Stomach (tissue), 9 donors: ENCODE results near the gene HMGCS2. TPM values are rescaled to one million over a fixed set of nuclear protein-coding genes. Genes with fewer than 3 reads are reported as not detected.
A peak's percentile ranks its signal among the peaks of the same experiment; 100 is the strongest.
"Not testable (repeated sequence)": the region's sequence is repeated elsewhere in the genome, so short reads cannot be mapped to it uniquely, and the experiment has no call there.

Experiments used
- DNase-seq, 2 donors: peaks; one replicate each; pipeline versions ENCODE4 v3.0.0 to v3.0.0-alpha.2; 2013 to 2019
- H3K27ac ChIP-seq, 5 donors: fragments of 200-600 bp in 4 of 5; sonication (generic) in 4 of 5; one replicate each; pipeline ENCODE4 v1.5.1; 2013 to 2019; ENCODE audit warnings: mild to moderate bottlenecking in 1 of 5, moderate library complexity in 1 of 5
- H3K27me3 ChIP-seq, 3 donors: fragments of 200-600 bp; sonication (generic); one replicate each; pipeline ENCODE4 v1.5.1; 2017 to 2019; ENCODE audit warnings: mixed run types in 1 of 3
- H3K36me3 ChIP-seq, 4 donors: fragments of 200-600 bp; sonication (generic); 1 replicate in 3 of 4; 2 replicates in 1 of 4; pipeline ENCODE4 v1.5.1; 2016 to 2019
- H3K4me1 ChIP-seq, 4 donors: fragments of 200-600 bp; sonication (generic); one replicate each; pipeline ENCODE4 v1.5.1; 2016 to 2019
- H3K4me3 ChIP-seq, 4 donors: fragments of 200-600 bp; sonication (generic) in 3 of 4; one replicate each; pipeline ENCODE4 v1.5.1; 2016 to 2019; ENCODE audit warnings: mild to moderate bottlenecking in 1 of 4
- H3K9me3 ChIP-seq, 4 donors: fragments of 200-600 bp; sonication (generic); one replicate each; pipeline ENCODE4 v1.5.1; 2016 to 2019
- EP300 ChIP-seq: sonication (generic); formaldehyde crosslinking; IDR thresholded peaks from one replicate; pipeline ENCODE4 v1.6.1; 2017; ENCODE audit warnings: antibody characterized with exemption
- POLR2A ChIP-seq, 4 donors: fragments of 450-650 bp; IDR thresholded peaks; one replicate each; pipeline ENCODE4 v1.6.1; 2016; ENCODE audit warnings: antibody characterized with exemption in 4 of 4, control low read depth in 2 of 4, mild to moderate bottlenecking in 1 of 4, moderate library complexity in 1 of 4
- POLR2AphosphoS5 ChIP-seq, 3 donors: sonication (generic); formaldehyde crosslinking; IDR thresholded peaks; one replicate each; pipeline ENCODE4 v1.6.1; 2016; ENCODE audit warnings: antibody characterized with exemption in 3 of 3
- WGBS, 5 donors: extraction: QIAGEN DNeasy Blood & Tissue Kit in 3 of 5; methylation state at CpG; one replicate each; pipeline versions ENCODE4 v1.1.5 to v1.1.7; 2013 to 2018; 5-methylcytosine and 5-hydroxymethylcytosine counted together
- intact Hi-C: fragments of 100-400 bp; cut with DNase I; formaldehyde crosslinking; loops from one replicate; pipeline ENCODE4 v1.15.1; 2023; ENCODE audit warnings: low total_unique reads
- polyA plus RNA-seq, 3 donors: library from polyadenylated mRNA; stranded (reverse); fragments of 200-250 nt; gene quantifications; one replicate each; pipeline ENCODE4 v1.2.3, GENCODE V29; 2013
- total RNA-seq, 5 donors: library from RNA; depleted of rRNA; stranded (reverse); fragments of >200 nt; gene quantifications; one replicate each; pipeline versions ENCODE4 v1.1.0 to v1.2.3, GENCODE V29; 2014 to 2016
- TF ChIP-seq, protein P1 (sequence below), 7 experiments: fragments of 450-650 bp in 4 of 7; fragments of 200-600 bp in 3 of 7; sonication (generic) in 3 of 7; IDR thresholded peaks; one replicate each; pipeline ENCODE4 v1.5.1; 2016 to 2019; ENCODE audit warnings: antibody characterized with exemption in 7 of 7, control low read depth in 2 of 7, mild to moderate bottlenecking in 1 of 7
- donor health status: healthy with polysubstance abuse.
- donor health status: Bipolar disorder and iron deficiency.
- donor health status: healthy.

Gene HMGCS2
- total and polyA plus RNA-seq, 8 donors = 2.5 to 203 (median 57.6) TPM

- H3K4me1 ChIP-seq = peaks cover 11 to 45% (median 22%) of the 10 kb centered on the region in 4 donors
- intact Hi-C loops = no loop called here
- H3K9me3 ChIP-seq = no peaks in the 10 kb centered on the region
- peak in 1 of 2 donors; percentile 75 for DNase-seq
- H3K27me3 ChIP-seq = no peaks in the 10 kb centered on the region
- 37 to 63% (median 48%) methylated on average over 8 of the region's 8 CpGs for WGBS, 5 donors
- H3K27ac ChIP-seq = peak overlapping the region in 1 of 5 donors; percentile 42
- H3K4me3 ChIP-seq = no peak overlapping the region
- no peak for TF ChIP-seq POLR2A (IDR thresholded peaks at IDR 0.05)
- TF ChIP-seq, protein P1, sequence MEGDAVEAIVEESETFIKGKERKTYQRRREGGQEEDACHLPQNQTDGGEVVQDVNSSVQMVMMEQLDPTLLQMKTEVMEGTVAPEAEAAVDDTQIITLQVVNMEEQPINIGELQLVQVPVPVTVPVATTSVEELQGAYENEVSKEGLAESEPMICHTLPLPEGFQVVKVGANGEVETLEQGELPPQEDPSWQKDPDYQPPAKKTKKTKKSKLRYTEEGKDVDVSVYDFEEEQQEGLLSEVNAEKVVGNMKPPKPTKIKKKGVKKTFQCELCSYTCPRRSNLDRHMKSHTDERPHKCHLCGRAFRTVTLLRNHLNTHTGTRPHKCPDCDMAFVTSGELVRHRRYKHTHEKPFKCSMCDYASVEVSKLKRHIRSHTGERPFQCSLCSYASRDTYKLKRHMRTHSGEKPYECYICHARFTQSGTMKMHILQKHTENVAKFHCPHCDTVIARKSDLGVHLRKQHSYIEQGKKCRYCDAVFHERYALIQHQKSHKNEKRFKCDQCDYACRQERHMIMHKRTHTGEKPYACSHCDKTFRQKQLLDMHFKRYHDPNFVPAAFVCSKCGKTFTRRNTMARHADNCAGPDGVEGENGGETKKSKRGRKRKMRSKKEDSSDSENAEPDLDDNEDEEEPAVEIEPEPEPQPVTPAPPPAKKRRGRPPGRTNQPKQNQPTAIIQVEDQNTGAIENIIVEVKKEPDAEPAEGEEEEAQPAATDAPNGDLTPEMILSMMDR (IDR thresholded peaks at IDR 0.05) = no peak
- TF ChIP-seq POLR2AphosphoS5 (IDR thresholded peaks at IDR 0.05) = no peak
- no peak for TF ChIP-seq EP300
- no peaks in the 10 kb centered on the region for H3K36me3 ChIP-seq
Observed at GRCh38 chr1:119794230-119794875, 25.6 kb upstream of the HMGCS2 start.

DNA sequence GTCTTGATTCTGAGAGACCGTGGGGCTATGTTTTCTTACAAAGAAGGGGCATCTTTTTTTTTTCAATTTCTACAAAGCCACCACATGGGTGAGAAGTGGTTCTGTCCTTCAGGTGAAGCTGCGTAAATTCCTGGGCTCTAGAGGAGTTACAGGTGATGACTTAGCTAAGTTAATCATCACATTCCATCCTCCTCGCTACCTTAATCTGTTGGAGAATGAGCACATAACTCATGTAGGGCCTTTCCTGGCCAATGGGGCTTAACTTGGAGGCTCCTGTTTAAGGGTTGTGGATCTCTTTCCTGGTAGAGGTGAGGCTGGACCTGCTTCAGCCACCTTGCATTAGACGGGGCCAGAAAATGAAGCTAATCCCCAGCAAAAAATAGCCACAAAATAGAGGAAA is 22.7 kb upstream of the HMGCS2 start:
- Histone ChIP-seq H3K27me3 (no peaks in the 10 kb centered on the region), H3K36me3 (no peaks in the 10 kb centered on the region), H3K9me3 (no peaks in the 10 kb centered on the region), H3K27ac (no peak overlapping the region), H3K4me3 (no peak overlapping the region), H3K4me1 (peaks cover 11 to 64% (median 34%) of the 10 kb centered on the region in 4 donors)
- TF ChIP-seq, protein P1 (IDR thresholded peaks at IDR 0.05) = no peak
- TF ChIP-seq EP300 (no peak), POLR2A (IDR thresholded peaks at IDR 0.05) (no peak), POLR2AphosphoS5 (IDR thresholded peaks at IDR 0.05) (no peak)
- intact Hi-C loops = no loop called here
- DNase-seq = no peak
- WGBS, 5 donors = 80 to 88% (median 83%) methylated on average over 4 of the region's 4 CpGs

GRCh38 chr1:119790451-119791198 is 21.9 kb upstream of the HMGCS2 start:
- H3K9me3 ChIP-seq = no peaks in the 10 kb centered on the region
- no peaks in the 10 kb centered on the region for H3K36me3 ChIP-seq
- H3K4me3 ChIP-seq = no peak overlapping the region
- H3K27ac ChIP-seq = peak overlapping the region in 2 of 5 donors; percentile 5 to 39
- WGBS, 5 donors = 17 to 38% (median 29%) methylated on average over 9 of the region's 9 CpGs
- peaks cover 10 to 60% (median 34%) of the 10 kb centered on the region in 4 donors for H3K4me1 ChIP-seq
- DNase-seq = peak in 1 of 2 donors; percentile 75
- intact Hi-C loops = no loop called here
- TF ChIP-seq POLR2A (IDR thresholded peaks at IDR 0.05) (no peak), POLR2AphosphoS5 (IDR thresholded peaks at IDR 0.05) (peak in 1 of 3 donors; percentile 15)
- H3K27me3 ChIP-seq = no peaks in the 10 kb centered on the region

DNA sequence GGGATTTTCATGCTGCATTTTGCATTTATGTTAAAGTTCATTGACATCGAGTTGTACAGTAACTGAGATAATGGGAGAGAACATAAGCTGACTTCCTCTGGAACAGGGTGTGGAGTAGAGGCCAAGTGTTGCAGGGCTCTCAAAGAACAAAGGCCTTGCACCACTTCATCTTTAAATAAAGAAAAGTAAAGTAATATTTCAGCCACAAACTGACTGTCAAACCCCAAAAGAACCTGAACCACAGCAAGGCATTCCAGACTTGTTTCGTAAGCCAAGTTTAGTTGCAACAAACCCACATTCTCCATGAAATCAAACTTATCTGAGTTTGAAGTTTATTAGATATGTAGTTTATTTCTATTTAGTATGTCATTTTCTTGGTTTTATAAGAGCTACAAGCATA is 19.1 kb upstream of the HMGCS2 start:
- TF ChIP-seq EP300 (no peak), POLR2AphosphoS5 (IDR thresholded peaks at IDR 0.05) (peak in 1 of 3 donors; percentile 45), POLR2A (IDR thresholded peaks at IDR 0.05) (no peak)
- peak in 1 of 2 donors; percentile 71 for DNase-seq
- Histone ChIP-seq H3K27ac (peak overlapping the region in 3 of 5 donors; percentile 2 to 52 (median 47)), H3K27me3 (no peaks in the 10 kb centered on the region), H3K36me3 (no peaks in the 10 kb centered on the region), H3K4me1 (peaks cover 7 to 64% (median 46%) of the 10 kb centered on the region in 4 donors), H3K9me3 (no peaks in the 10 kb centered on the region), H3K4me3 (no peak overlapping the region)
- WGBS, 5 donors = 21 to 37% (median 25%) methylated on average over 2 of the region's 2 CpGs
- intact Hi-C loops = no loop called here

DNA sequence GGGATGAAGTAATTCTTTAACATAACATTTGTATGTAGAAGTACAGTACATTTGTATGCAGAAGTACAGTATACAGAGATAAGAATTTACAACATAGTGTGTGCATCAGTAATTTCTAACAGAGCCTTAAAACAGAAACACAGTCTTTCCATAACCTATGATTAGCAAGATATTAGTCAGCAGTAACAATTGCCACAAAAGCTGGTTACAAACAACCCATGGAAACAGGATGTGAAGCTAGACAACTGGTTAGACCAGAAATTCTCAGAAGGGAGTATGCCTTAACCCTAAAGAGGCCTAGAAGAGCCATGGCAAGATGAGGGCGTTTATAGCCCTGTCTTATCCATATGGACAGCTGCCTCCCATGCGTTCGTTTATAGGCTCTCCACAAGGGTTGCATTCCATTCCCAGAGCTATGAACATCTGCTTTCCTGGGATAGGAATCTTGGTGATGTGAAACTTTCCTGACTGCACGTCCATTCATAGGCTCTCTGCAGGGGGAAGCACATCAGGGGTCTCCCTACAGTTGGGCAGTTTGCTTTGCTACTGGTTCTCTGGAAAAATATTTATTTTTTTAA is 17.9 kb upstream of the HMGCS2 start:
- H3K36me3 ChIP-seq, H3K4me3 ChIP-seq, H3K9me3 ChIP-seq, intact Hi-C loops, H3K27me3 ChIP-seq, DNase-seq: not testable (repeated sequence)
- H3K27ac ChIP-seq = peak overlapping the region in 4 of 5 donors; percentile 7 to 64 (median 27)
- H3K4me1 ChIP-seq = peaks cover 7 to 67% (median 46%) of the 10 kb centered on the region in 4 donors
- 46 to 63% (median 56%) methylated on average over 4 of the region's 4 CpGs for WGBS, 5 donors

GRCh38 chr1:119786046-119786445 is 17.3 kb upstream of the HMGCS2 start:
- intact Hi-C loops = not testable (repeated sequence)

More at GRCh38 chr1:119786046-119786445, 17.3 kb upstream of the HMGCS2 start:
- Histone ChIP-seq H3K4me1 (peaks cover 7 to 64% (median 41%) of the 10 kb centered on the region in 4 donors), H3K27ac (peak overlapping the region in 2 of 5 donors; percentile 30 to 64)
- DNase-seq, H3K27me3 ChIP-seq, H3K9me3 ChIP-seq, H3K4me3 ChIP-seq, H3K36me3 ChIP-seq: not testable (repeated sequence)
- 33 to 62% (median 59%) methylated on average over 7 of the region's 7 CpGs for WGBS, 5 donors
